Gastrocnemius medialis (tissue), 4 donors: ENCODE measurements around the gene ROBO2.

Experiments
- POLR2A ChIP-seq, 2 donors: fragments of 450-650 bp; IDR thresholded peaks; one replicate each; pipeline ENCODE4 v1.6.1; 2017; ENCODE audit warnings: antibody characterized with exemption in 2 of 2, mild to moderate bottlenecking in 2 of 2, moderate library complexity in 2 of 2
- TF ChIP-seq, protein P1 (sequence below), 5 experiments: fragments of 450-650 bp in 3 of 5; fragments of 200-600 bp in 2 of 5; sonication (generic) in 2 of 5; IDR thresholded peaks in 4 of 5; conservative IDR thresholded peaks in 1 of 5; 1 replicate in 4 of 5; 2 replicates in 1 of 5; pipeline ENCODE4 v1.5.1; 2016 to 2019; ENCODE audit warnings: antibody characterized with exemption in 5 of 5, mild to moderate bottlenecking in 3 of 5, moderate library complexity in 3 of 5

GRCh38 chr3:77372018-77372417 is 332.1 kb downstream of the ROBO2 start:
- TF ChIP-seq, protein P1, sequence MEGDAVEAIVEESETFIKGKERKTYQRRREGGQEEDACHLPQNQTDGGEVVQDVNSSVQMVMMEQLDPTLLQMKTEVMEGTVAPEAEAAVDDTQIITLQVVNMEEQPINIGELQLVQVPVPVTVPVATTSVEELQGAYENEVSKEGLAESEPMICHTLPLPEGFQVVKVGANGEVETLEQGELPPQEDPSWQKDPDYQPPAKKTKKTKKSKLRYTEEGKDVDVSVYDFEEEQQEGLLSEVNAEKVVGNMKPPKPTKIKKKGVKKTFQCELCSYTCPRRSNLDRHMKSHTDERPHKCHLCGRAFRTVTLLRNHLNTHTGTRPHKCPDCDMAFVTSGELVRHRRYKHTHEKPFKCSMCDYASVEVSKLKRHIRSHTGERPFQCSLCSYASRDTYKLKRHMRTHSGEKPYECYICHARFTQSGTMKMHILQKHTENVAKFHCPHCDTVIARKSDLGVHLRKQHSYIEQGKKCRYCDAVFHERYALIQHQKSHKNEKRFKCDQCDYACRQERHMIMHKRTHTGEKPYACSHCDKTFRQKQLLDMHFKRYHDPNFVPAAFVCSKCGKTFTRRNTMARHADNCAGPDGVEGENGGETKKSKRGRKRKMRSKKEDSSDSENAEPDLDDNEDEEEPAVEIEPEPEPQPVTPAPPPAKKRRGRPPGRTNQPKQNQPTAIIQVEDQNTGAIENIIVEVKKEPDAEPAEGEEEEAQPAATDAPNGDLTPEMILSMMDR (IDR thresholded peaks at IDR 0.05 in 4 of 5, conservative IDR thresholded peaks at IDR 0.05 in 1 of 5): no peak
- no peak for TF ChIP-seq POLR2A (IDR thresholded peaks at IDR 0.05)
